Measurements from ENCODE around the gene CHRM4.

GRCh38 chr11:46380340-46381047 is 11.1 kb downstream of the CHRM4 start:
- TF ChIP-seq POLR2A (IDR thresholded peaks at IDR 0.05; ENCODE audit: low read depth, low read length) (no peak), PAX5 (IDR thresholded peaks at IDR 0.05; ENCODE audit: insufficient read depth, low read length, severe bottlenecking) (no peak), POLR2AphosphoS5 (IDR thresholded peaks at IDR 0.05; ENCODE audit: low read depth, low read length) (no peak), TAF1 (IDR thresholded peaks at IDR 0.05; ENCODE audit: low read depth, low read length) (no peak)

All from GM12891 (cell line).